ENCODE results near the gene CCDC175.

GRCh38 chr14:59455411-59455810 lies 121.2 kb downstream of the CCDC175 start:
- TF ChIP-seq, protein P1, sequence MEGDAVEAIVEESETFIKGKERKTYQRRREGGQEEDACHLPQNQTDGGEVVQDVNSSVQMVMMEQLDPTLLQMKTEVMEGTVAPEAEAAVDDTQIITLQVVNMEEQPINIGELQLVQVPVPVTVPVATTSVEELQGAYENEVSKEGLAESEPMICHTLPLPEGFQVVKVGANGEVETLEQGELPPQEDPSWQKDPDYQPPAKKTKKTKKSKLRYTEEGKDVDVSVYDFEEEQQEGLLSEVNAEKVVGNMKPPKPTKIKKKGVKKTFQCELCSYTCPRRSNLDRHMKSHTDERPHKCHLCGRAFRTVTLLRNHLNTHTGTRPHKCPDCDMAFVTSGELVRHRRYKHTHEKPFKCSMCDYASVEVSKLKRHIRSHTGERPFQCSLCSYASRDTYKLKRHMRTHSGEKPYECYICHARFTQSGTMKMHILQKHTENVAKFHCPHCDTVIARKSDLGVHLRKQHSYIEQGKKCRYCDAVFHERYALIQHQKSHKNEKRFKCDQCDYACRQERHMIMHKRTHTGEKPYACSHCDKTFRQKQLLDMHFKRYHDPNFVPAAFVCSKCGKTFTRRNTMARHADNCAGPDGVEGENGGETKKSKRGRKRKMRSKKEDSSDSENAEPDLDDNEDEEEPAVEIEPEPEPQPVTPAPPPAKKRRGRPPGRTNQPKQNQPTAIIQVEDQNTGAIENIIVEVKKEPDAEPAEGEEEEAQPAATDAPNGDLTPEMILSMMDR (IDR thresholded peaks at IDR 0.05; ENCODE audit: insufficient read depth, low read length, poor library complexity, severe bottlenecking): no peak
- no peak for TF ChIP-seq EZH2phosphoT487 (conservative IDR thresholded peaks at IDR 0.05; ENCODE audit: low read length)
